Large intestine (tissue), 3 donors: Measurements from ENCODE around the gene HEPACAM2. TPM values are rescaled to one million over a fixed set of nuclear protein-coding genes. Genes with fewer than 3 reads are reported as not detected.

Experiments
- DNase-seq, 2 donors: peaks; one replicate each; pipeline versions ENCODE4 v3.0.0 to v3.0.0-alpha.2; 2013
- H3K27ac ChIP-seq: one replicate; pipeline ENCODE4 v1.5.1; 2013; ENCODE audit warnings: low read length
- H3K27me3 ChIP-seq: 2 replicates; pipeline ENCODE4 v1.6.1; 2013; ENCODE audit warnings: low read length; ENCODE audit not compliant: control insufficient read depth, insufficient read depth
- H3K36me3 ChIP-seq: 2 replicates; pipeline ENCODE4 v1.6.1; 2013; ENCODE audit warnings: low read length; ENCODE audit not compliant: control insufficient read depth, insufficient read depth
- H3K4me1 ChIP-seq: one replicate; pipeline ENCODE4 v1.6.1; 2013; ENCODE audit warnings: low read length; ENCODE audit not compliant: control insufficient read depth, insufficient read depth
- H3K4me3 ChIP-seq: one replicate; pipeline ENCODE4 v1.5.1; 2013; ENCODE audit warnings: low read length
- H3K9me3 ChIP-seq: one replicate; pipeline ENCODE4 v1.6.1; 2013; ENCODE audit warnings: mild to moderate bottlenecking, low read depth, low read length, moderate library complexity; ENCODE audit not compliant: control insufficient read depth
- WGBS: methylation state at CpG from one replicate; pipeline ENCODE4 v1.1.5; 2013; ENCODE audit warnings: low lambda C conversion rate; ENCODE audit not compliant: insufficient coverage; 5-methylcytosine and 5-hydroxymethylcytosine counted together
- polyA plus RNA-seq: library from polyadenylated mRNA; unstranded; fragments of 120-200 nt; gene quantifications from one replicate; pipeline ENCODE4 v1.2.1, GENCODE V29; 2013

HEPACAM2 gene
- polyA plus RNA-seq, 1 donor, result 63.2 TPM

DNA sequence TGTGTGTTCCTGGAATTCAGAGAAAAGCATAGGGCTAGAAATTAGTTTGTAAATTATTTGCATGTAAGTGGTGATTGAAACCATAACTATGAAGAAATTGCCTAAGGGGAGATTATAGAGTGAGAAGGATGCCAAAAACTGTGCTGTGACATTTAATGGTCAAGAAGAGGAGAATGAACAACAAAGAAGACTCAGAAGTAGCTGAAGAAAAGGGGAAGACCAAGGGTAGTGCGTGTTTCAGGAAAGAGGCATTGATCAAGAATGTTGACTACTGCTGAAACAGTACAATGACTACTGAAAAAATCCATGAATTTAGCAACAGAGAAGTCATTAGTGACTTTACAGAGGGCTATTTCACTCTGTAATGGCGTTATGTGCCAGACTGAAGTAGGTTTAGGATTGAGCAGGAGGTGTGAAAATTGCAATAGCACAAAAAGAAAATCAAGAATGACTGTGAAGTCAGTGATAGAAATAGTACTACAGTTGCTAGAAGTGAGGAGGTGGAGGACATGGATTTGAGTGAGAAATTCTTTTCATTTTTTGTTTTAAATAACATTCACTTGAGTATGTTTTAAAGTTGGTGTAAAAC, 49.2 kb downstream of the HEPACAM2 start:
- Histone ChIP-seq H3K27me3 (no peaks in the 10 kb centered on the region), H3K27ac (no peak overlapping the region), H3K36me3 (no peaks in the 10 kb centered on the region), H3K4me3 (no peak overlapping the region), H3K9me3 (no peaks in the 10 kb centered on the region), H3K4me1 (no peaks in the 10 kb centered on the region)
- DNase-seq, result no peak
- WGBS, result 57% methylated on average over 1 of the region's 2 CpGs

DNA sequence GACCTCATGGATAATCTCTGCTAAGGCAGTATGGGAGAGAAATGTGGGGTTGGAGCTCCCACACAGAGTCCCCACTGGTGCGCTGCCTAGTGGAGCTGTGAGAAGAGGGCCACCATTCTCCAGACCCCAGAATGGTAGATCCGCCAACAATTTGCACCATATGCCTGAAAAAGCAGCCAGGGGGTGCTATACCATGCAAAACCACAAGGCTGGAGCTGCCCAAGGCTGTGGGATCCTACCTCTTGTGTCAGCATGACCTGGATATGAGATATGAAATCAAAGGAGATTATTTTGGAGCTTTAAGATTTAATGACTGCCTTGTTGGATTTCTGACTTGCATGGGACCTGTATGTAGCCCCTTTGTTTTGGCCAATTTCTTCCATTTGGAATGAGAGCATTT, 51.0 kb downstream of the HEPACAM2 start:
- H3K27me3 ChIP-seq, result no peaks in the 10 kb centered on the region
- H3K9me3 ChIP-seq, result peaks cover 7% of the 10 kb centered on the region
- H3K4me1 ChIP-seq, result no peaks in the 10 kb centered on the region
- no CpG with 5 or more reads among the region's 2 CpGs for WGBS
- no peaks in the 10 kb centered on the region for H3K36me3 ChIP-seq
- no peak for DNase-seq
- H3K27ac ChIP-seq, result no peak overlapping the region
- H3K4me3 ChIP-seq, result no peak overlapping the region

DNA sequence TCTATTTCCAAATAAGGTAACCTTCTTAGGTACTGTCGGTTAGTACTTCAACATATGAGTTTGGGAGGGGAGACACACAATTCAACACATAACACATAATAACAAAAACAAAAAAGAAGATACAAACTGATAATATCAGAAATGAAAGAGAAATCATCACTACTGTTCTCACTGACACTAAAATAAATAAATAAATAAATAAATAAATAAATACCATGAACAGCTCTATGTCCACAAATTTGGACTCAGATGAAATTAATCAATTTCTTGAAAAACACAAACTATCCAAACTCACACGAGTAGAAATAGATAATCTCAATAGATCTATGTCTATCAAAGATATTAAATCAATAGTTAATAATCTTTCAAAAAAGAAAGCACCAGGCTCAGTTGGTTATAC, 53.6 kb downstream of the HEPACAM2 start:
- no peak overlapping the region for H3K27ac ChIP-seq
- no peaks in the 10 kb centered on the region for H3K27me3 ChIP-seq
- no peak for DNase-seq
- no peak overlapping the region for H3K4me3 ChIP-seq
- WGBS, result 100% methylated on average over 1 of the region's 2 CpGs
- H3K4me1 ChIP-seq, result no peaks in the 10 kb centered on the region
- peaks cover 7% of the 10 kb centered on the region for H3K9me3 ChIP-seq
- no peaks in the 10 kb centered on the region for H3K36me3 ChIP-seq

DNA sequence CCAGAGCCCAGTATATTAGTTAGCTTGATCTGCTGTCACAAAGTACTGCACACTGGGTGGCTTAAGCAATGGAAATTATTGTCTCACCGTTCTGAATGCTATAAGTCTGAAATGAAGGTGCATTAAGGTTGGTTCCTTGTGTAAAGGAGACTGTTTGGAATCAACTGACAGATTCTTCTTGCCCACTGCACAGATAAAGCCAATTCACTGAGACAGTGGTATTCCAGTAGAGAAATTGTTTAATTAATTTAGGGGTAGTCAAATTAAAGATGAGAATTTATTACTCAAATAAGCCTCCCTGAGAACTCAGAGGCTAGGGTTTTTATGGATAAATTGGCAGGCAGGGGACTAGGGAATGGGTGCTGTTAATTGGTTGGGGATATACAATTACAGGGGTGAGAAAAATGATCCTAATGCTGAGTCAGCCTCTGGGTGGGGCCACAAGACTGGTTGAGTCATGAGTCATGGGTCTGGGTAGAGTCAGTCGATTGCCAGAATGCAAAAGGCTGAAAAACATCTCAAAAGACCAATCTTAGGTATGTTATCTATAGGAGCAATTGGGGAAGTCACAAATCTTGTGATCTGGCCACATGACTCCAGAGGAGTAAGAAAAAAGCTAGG, 54.6 kb downstream of the HEPACAM2 start:
- Histone ChIP-seq H3K36me3 (no peaks in the 10 kb centered on the region), H3K4me3 (no peak overlapping the region), H3K9me3 (peaks cover 7% of the 10 kb centered on the region), H3K27ac (no peak overlapping the region), H3K27me3 (no peaks in the 10 kb centered on the region), H3K4me1 (no peaks in the 10 kb centered on the region)
- no CpG with 5 or more reads among the region's 2 CpGs for WGBS
- DNase-seq, result no peak

DNA sequence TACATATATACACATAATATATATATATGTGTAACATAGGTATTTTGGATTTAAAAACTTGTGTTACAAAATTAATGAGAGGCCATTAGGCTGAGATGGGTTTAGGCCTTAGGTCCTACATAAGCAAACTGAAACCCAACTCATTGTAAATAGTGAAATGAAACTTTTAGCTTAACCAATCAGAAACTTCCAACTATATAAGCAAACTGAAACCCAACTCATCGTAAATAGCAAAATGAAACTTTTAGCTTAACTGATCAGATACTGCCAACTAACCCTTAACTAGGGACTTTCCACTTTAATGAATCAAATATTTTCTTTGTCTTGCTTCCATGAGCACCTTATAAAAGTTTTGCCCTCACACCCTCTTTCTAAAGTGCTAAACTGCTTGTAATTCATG, 60.8 kb downstream of the HEPACAM2 start:
- H3K4me3 ChIP-seq, result no peak overlapping the region
- no peaks in the 10 kb centered on the region for H3K9me3 ChIP-seq
- no peak overlapping the region for H3K27ac ChIP-seq
- WGBS, result no CpG with 5 or more reads among the region's 1 CpG
- H3K36me3 ChIP-seq, result no peaks in the 10 kb centered on the region
- H3K4me1 ChIP-seq, result no peaks in the 10 kb centered on the region
- no peaks in the 10 kb centered on the region for H3K27me3 ChIP-seq
- DNase-seq, result no peak

DNA sequence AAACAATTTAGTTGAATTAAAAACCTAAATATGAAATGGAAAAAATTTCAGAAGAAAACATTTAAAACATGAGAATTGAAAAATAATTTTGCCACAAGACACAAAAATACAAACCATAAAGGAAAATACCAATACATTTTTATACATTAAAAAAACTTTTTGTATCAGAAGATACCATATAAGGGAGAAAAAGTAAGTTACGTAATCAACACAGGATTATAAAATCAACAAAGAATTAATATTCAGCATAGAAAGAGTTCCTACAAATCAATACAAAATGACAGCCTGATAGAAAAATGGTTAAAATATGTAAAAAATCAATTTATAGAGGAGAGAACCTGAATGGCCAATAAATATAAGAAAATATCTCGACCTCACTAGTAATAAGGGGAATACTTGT, 61.5 kb downstream of the HEPACAM2 start:
- no peak for DNase-seq
- H3K27ac ChIP-seq, result no peak overlapping the region
- no peaks in the 10 kb centered on the region for H3K9me3 ChIP-seq
- no peaks in the 10 kb centered on the region for H3K36me3 ChIP-seq
- no peaks in the 10 kb centered on the region for H3K27me3 ChIP-seq
- no peak overlapping the region for H3K4me3 ChIP-seq
- WGBS, result 93% methylated on average over 2 of the region's 2 CpGs
- no peaks in the 10 kb centered on the region for H3K4me1 ChIP-seq

DNA sequence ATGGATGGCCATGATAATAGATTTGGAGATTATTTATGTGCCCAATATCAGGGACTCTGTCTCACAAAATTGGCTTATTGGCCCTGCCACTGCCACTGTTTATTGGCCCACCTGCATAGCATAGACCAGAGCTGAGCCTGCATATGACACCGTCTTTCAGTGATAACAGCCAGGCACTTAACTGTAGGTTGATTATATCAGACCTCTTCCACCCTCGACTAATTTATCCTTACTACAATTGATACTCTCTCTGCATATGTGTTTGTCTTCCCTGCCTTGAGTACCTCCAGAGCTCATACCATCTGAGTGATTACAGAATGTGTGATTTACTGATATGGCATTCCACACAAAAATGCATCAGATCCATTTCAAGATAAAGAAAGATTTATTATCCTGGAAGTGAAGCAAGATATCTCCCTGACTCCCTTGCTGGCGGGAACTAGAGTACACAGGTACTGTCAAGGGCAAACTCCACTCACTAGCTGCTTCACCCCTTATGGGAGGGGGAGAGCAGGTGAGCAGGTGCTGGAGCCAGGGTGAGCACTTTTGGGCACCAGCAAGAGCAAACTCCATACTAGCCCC, 65.0 kb downstream of the HEPACAM2 start:
- DNase-seq, result no peak

DNA sequence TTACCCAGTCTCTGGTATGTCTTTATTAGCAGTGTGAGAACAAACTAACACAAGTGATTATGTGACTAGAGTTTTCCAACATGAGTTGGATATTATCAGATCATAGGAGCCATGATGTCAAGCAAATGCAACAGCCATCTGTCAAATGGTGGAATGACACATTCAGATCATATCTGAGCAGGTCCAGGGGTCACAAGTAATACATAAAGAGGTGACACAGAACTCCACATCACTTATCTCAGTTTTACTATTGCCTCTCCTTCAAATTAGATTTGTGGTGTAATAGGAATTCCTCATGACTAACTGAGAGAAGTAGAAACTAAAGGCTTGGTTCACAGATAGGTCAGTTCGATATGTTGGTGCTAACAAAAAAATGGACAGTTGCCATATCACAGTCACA, 65.9 kb downstream of the HEPACAM2 start:
- H3K4me3 ChIP-seq, result no peak overlapping the region
- no CpG with 5 or more reads among the region's 1 CpG for WGBS
- H3K4me1 ChIP-seq, result no peaks in the 10 kb centered on the region
- H3K9me3 ChIP-seq, result no peaks in the 10 kb centered on the region
- H3K27me3 ChIP-seq, result no peaks in the 10 kb centered on the region
- H3K36me3 ChIP-seq, result no peaks in the 10 kb centered on the region
- no peak overlapping the region for H3K27ac ChIP-seq
- DNase-seq, result no peak

More for the DNA sequence above, 65.0 kb downstream of the HEPACAM2 start:
- Histone ChIP-seq H3K36me3 (no peaks in the 10 kb centered on the region), H3K9me3 (no peaks in the 10 kb centered on the region), H3K27me3 (no peaks in the 10 kb centered on the region), H3K4me1 (no peaks in the 10 kb centered on the region), H3K27ac (no peak overlapping the region), H3K4me3 (no peak overlapping the region)
- no CpG with 5 or more reads among the region's 3 CpGs for WGBS

DNA sequence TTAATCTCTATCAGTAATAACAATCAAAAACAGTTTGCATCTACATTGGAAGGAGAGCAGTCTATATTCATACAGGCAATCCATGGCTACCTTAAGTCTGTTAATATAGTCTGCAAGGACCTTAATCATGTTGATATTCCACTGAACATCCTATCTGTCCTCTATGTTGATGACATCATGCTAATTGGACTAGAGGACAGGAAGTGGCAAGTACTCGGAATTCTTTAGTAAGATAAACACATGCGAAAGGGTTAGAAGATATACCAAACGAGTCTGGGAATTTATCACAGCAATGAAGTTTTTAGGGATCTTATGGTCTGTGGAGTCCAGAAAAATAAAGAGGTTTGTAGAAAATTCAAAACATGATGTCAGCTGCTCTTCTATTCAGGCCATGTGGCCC, 66.8 kb downstream of the HEPACAM2 start:
- Histone ChIP-seq H3K36me3 (no peaks in the 10 kb centered on the region), H3K27me3 (no peaks in the 10 kb centered on the region), H3K27ac (no peak overlapping the region), H3K4me1 (no peaks in the 10 kb centered on the region), H3K4me3 (no peak overlapping the region), H3K9me3 (no peaks in the 10 kb centered on the region)
- no peak for DNase-seq
- WGBS, result no CpG with 5 or more reads among the region's 3 CpGs

DNA sequence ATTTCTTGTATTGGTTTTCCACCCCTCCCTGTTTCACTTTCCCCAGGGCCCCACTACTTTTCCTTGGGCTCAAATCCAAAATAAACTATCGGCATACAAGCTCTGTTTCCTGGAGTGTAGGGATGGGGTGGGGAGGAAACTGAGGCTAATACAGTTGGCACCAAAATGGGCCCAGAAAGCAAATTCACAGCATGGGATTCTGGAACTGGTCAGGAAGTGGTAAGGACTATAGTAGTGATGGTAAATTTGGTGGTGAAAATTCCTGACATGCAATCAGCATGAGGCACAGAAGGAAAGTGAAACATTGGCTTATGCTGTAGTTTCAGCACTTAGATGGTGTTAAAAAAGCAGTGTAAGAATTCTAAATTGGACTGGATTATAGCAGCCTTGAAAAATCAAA, 69.4 kb downstream of the HEPACAM2 start:
- H3K4me1 ChIP-seq, result no peaks in the 10 kb centered on the region
- no CpG with 5 or more reads among the region's 1 CpG for WGBS
- H3K4me3 ChIP-seq, result no peak overlapping the region
- no peaks in the 10 kb centered on the region for H3K9me3 ChIP-seq
- H3K36me3 ChIP-seq, result no peaks in the 10 kb centered on the region
- DNase-seq, result no peak
- H3K27me3 ChIP-seq, result no peaks in the 10 kb centered on the region
- H3K27ac ChIP-seq, result no peak overlapping the region
